HCT116 (cell line): ENCODE results near the gene IFI30.

Experiments
- CEBPB ChIP-seq: IDR thresholded peaks from 2 replicates; pipeline ENCODE4 v1.6.1; 2012; ENCODE audit warnings: low read depth
- EGR1 ChIP-seq: IDR thresholded peaks from 2 replicates; pipeline ENCODE4 v1.6.1; 2012; ENCODE audit warnings: low read depth
- ELF1 ChIP-seq: IDR thresholded peaks from 2 replicates; pipeline ENCODE4 v1.6.1; 2012; ENCODE audit warnings: low read depth, borderline replicate concordance
- EZH2 ChIP-seq: fragments of 200-600 bp; sonication (generic); IDR thresholded peaks from 2 replicates; pipeline ENCODE4 v1.6.1; 2017; ENCODE audit warnings: antibody characterized with exemption, mixed run types
- FOSL1 ChIP-seq: IDR thresholded peaks from 2 replicates; pipeline ENCODE4 v1.6.1; 2012; ENCODE audit warnings: low read depth
- JUND ChIP-seq: IDR thresholded peaks from 2 replicates; pipeline ENCODE4 v1.6.1; 2012
- POLR2A ChIP-seq: IDR thresholded peaks from 2 replicates; pipeline ENCODE4 v1.7.0; 2011; ENCODE audit warnings: borderline replicate concordance; ENCODE audit not compliant: insufficient read depth, insufficient read length; ENCODE audit errors: extremely low read depth
- POLR2AphosphoS5 ChIP-seq: IDR thresholded peaks from 2 replicates; pipeline ENCODE4 v1.6.1; 2011; ENCODE audit warnings: mild to moderate bottlenecking, low read depth, low read length, moderate library complexity
- RAD21 ChIP-seq: IDR thresholded peaks from 2 replicates; pipeline ENCODE4 v1.6.1; 2012; ENCODE audit warnings: low read depth, mild to moderate bottlenecking
- SP1 ChIP-seq: IDR thresholded peaks from 2 replicates; pipeline ENCODE4 v1.6.1; 2012; ENCODE audit warnings: low read depth
- TF ChIP-seq, protein P1 (sequence below), 3 experiments: fragments of 200-600 bp in 1 of 3; sonication (generic) in 1 of 3; IDR thresholded peaks in 2 of 3; conservative IDR thresholded peaks in 1 of 3; 2 replicates each; pipeline ENCODE4 v1.5.1; 2012 to 2017; ENCODE audit warnings: low read depth in 2 of 3, low read length in 2 of 3, antibody characterized with exemption in 1 of 3, borderline replicate concordance in 1 of 3, control low read depth in 1 of 3, mild to moderate bottlenecking in 1 of 3, mixed read lengths in 1 of 3, mixed run types in 1 of 3, moderate library complexity in 1 of 3; ENCODE audit not compliant: insufficient read depth in 1 of 3
- TF ChIP-seq, protein P2 (sequence below): IDR thresholded peaks from 2 replicates; pipeline ENCODE4 v1.6.1; 2012
- TF ChIP-seq, protein P3 (sequence below): IDR thresholded peaks from 2 replicates; pipeline ENCODE4 v1.6.1; 2012
- TF ChIP-seq, protein P4 (sequence below): IDR thresholded peaks from 2 replicates; pipeline ENCODE4 v1.6.1; 2011; ENCODE audit warnings: mild to moderate bottlenecking, low read length, moderate library complexity; ENCODE audit not compliant: insufficient replicate concordance; ENCODE audit errors: extremely low read depth

DNA sequence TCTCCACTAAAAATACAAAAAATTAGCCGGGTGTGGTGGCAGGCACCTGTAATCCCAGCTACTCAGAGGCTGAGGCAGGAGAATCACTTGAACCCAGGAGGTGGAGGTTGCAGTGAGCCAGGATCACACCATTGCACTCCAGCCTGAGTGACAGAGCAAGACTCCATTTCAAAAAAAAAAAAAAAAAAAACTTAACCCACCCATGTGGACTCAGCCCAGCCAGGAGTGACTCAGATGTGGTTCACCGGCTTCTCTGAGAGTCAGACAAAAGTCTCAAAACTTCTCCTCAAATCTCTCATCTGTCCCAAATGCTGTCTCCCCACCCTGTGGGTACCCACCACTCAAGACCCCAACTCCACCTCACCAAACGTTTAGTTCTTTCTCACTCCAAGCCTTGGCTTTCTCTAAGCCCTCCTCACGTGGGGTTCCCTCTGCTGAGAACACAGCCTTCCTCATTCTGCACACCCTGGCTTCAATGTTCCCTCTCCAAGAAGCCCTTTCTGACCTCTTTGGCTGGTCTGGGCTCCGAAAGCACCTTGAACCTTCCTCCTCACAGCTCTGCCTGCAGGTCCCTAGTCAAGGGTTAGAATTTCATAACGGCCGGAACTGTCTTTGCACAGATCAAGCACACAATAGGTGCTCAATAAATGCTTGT is 41.3 kb downstream of the IFI30 start:
- TF ChIP-seq POLR2A (no peak), SP1 (no peak), EZH2 (no peak), CEBPB (no peak), JUND (no peak), POLR2AphosphoS5 (no peak), RAD21 (no peak), ELF1 (no peak), FOSL1 (no peak), EGR1 (no peak)
- TF ChIP-seq, protein P1, sequence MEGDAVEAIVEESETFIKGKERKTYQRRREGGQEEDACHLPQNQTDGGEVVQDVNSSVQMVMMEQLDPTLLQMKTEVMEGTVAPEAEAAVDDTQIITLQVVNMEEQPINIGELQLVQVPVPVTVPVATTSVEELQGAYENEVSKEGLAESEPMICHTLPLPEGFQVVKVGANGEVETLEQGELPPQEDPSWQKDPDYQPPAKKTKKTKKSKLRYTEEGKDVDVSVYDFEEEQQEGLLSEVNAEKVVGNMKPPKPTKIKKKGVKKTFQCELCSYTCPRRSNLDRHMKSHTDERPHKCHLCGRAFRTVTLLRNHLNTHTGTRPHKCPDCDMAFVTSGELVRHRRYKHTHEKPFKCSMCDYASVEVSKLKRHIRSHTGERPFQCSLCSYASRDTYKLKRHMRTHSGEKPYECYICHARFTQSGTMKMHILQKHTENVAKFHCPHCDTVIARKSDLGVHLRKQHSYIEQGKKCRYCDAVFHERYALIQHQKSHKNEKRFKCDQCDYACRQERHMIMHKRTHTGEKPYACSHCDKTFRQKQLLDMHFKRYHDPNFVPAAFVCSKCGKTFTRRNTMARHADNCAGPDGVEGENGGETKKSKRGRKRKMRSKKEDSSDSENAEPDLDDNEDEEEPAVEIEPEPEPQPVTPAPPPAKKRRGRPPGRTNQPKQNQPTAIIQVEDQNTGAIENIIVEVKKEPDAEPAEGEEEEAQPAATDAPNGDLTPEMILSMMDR (IDR thresholded peaks at IDR 0.05 in 2 of 3, conservative IDR thresholded peaks at IDR 0.05 in 1 of 3; ENCODE audit: borderline replicate concordance in 1 of 3, insufficient read depth in 1 of 3, low read depth in 2 of 3, low read length in 2 of 3), result no peak
- TF ChIP-seq, protein P2, sequence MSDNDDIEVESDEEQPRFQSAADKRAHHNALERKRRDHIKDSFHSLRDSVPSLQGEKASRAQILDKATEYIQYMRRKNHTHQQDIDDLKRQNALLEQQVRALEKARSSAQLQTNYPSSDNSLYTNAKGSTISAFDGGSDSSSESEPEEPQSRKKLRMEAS, result no peak
- TF ChIP-seq, protein P3, sequence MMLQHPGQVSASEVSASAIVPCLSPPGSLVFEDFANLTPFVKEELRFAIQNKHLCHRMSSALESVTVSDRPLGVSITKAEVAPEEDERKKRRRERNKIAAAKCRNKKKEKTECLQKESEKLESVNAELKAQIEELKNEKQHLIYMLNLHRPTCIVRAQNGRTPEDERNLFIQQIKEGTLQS, result no peak
- TF ChIP-seq, protein P4, sequence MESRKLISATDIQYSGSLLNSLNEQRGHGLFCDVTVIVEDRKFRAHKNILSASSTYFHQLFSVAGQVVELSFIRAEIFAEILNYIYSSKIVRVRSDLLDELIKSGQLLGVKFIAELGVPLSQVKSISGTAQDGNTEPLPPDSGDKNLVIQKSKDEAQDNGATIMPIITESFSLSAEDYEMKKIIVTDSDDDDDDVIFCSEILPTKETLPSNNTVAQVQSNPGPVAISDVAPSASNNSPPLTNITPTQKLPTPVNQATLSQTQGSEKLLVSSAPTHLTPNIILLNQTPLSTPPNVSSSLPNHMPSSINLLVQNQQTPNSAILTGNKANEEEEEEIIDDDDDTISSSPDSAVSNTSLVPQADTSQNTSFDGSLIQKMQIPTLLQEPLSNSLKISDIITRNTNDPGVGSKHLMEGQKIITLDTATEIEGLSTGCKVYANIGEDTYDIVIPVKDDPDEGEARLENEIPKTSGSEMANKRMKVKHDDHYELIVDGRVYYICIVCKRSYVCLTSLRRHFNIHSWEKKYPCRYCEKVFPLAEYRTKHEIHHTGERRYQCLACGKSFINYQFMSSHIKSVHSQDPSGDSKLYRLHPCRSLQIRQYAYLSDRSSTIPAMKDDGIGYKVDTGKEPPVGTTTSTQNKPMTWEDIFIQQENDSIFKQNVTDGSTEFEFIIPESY, result no peak
